Panc1 (cell line): ENCODE results near the gene LMAN2L.

Experiments used
- CTCF ChIP-seq: fragments of 450-650 bp; IDR thresholded peaks from 2 replicates; pipeline ENCODE4 v1.5.1; 2017; ENCODE audit warnings: mild to moderate bottlenecking
- REST ChIP-seq, 2 experiments: IDR thresholded peaks; 2 replicates each; pipeline ENCODE4 v1.6.1; 2011 to 2012; ENCODE audit warnings: low read depth in 2 of 2, control low read depth in 1 of 2, low read length in 1 of 2, mild to moderate bottlenecking in 1 of 2, moderate library complexity in 1 of 2; ENCODE audit not compliant: insufficient read depth in 1 of 2
- SIN3A ChIP-seq: IDR thresholded peaks from 2 replicates; pipeline ENCODE4 v1.6.1; 2012; ENCODE audit warnings: low read depth, mild to moderate bottlenecking, low read length, moderate library complexity, borderline replicate concordance; ENCODE audit not compliant: insufficient read depth

- no peak for TF ChIP-seq REST (IDR thresholded peaks at IDR 0.05; ENCODE audit: insufficient read depth in 1 of 2, low read depth in 2 of 2, low read length in 1 of 2)
- TF ChIP-seq SIN3A = no peak
- no peak for TF ChIP-seq CTCF
These were observed 75.4 kb downstream of the LMAN2L start for GRCh38 chr2:96664366-96664925.
